Liver (tissue), 9 donors: ENCODE results near the gene CNIH1. TPM values are rescaled to one million over a fixed set of nuclear protein-coding genes. Genes with fewer than 3 reads are reported as not detected.
A peak's percentile ranks its signal among the peaks of the same experiment; 100 is the strongest.

Experiments
- DNase-seq: peaks from one replicate; pipeline ENCODE4 v3.0.0-alpha.2; 2017; ENCODE audit warnings: low spot score
- H3K27ac ChIP-seq, 2 donors: one replicate each; pipeline ENCODE4 v1.7.0; 2013; ENCODE audit warnings: inconsistent platforms in 2 of 2, low read length in 2 of 2, control low read depth in 1 of 2, low read depth in 1 of 2, mild to moderate bottlenecking in 1 of 2
- H3K27me3 ChIP-seq, 4 donors: one replicate each; pipeline versions ENCODE4 v1.6.1 to v1.7.0; 2013; ENCODE audit warnings: low read length in 3 of 4, inconsistent platforms in 1 of 4, mild to moderate bottlenecking in 1 of 4, moderate library complexity in 1 of 4; ENCODE audit not compliant: control insufficient read depth in 4 of 4, insufficient read depth in 4 of 4
- H3K36me3 ChIP-seq, 4 donors: one replicate each; pipeline versions ENCODE4 v1.6.1 to v1.7.0; 2013; ENCODE audit warnings: low read length in 3 of 4, mild to moderate bottlenecking in 3 of 4, low read depth in 1 of 4, moderate library complexity in 1 of 4; ENCODE audit not compliant: control insufficient read depth in 4 of 4, insufficient read depth in 3 of 4
- H3K4me1 ChIP-seq, 4 donors: one replicate each; pipeline versions ENCODE4 v1.6.1 to v1.7.0; 2013; ENCODE audit warnings: low read length in 3 of 4, mild to moderate bottlenecking in 3 of 4, moderate library complexity in 1 of 4; ENCODE audit not compliant: control insufficient read depth in 4 of 4, insufficient read depth in 4 of 4
- H3K4me3 ChIP-seq, 3 donors: one replicate each; pipeline versions ENCODE4 v1.6.1 to v1.7.0; 2013; ENCODE audit warnings: low read length in 3 of 3, control low read depth in 1 of 3, low read depth in 1 of 3, mild to moderate bottlenecking in 1 of 3
- H3K9ac ChIP-seq, 2 donors: one replicate each; pipeline ENCODE4 v1.7.0; 2013; ENCODE audit warnings: low read length in 2 of 2, mild to moderate bottlenecking in 2 of 2, moderate library complexity in 2 of 2, control low read depth in 1 of 2, low read depth in 1 of 2
- H3K9me3 ChIP-seq, 4 donors: one replicate each; pipeline versions ENCODE4 v1.6.1 to v1.7.0; 2013; ENCODE audit warnings: low read length in 3 of 4; ENCODE audit not compliant: control insufficient read depth in 4 of 4
- CTCF ChIP-seq: fragments of 150-350 bp; IDR thresholded peaks from 2 replicates; pipeline ENCODE4 v1.5.1; 2017; ENCODE audit warnings: improper control_type of control experiment, low read depth, low read length; ENCODE audit not compliant: missing input control
- EGR1 ChIP-seq, 2 donors: IDR thresholded peaks; 2 replicates each; pipeline ENCODE4 v1.6.1; 2016 to 2018; ENCODE audit warnings: antibody characterized with exemption in 2 of 2, low read depth in 2 of 2
- FOXA1 ChIP-seq: IDR thresholded peaks from 2 replicates; pipeline ENCODE4 v1.6.1; 2016; ENCODE audit warnings: antibody characterized with exemption
- FOXA2 ChIP-seq: IDR thresholded peaks from 2 replicates; pipeline ENCODE4 v1.6.1; 2016; ENCODE audit warnings: antibody characterized with exemption
- GABPA ChIP-seq, 2 donors: IDR thresholded peaks in 1 of 2; conservative IDR thresholded peaks in 1 of 2; 2 replicates each; pipeline ENCODE4 v1.6.1; 2016; ENCODE audit warnings: antibody characterized with exemption in 2 of 2, mild to moderate bottlenecking in 1 of 2, moderate library complexity in 1 of 2
- HNF4A ChIP-seq, 2 donors: conservative IDR thresholded peaks; 2 replicates each; pipeline ENCODE4 v1.6.1; 2016; ENCODE audit warnings: antibody characterized with exemption in 2 of 2, mild to moderate bottlenecking in 2 of 2
- HNF4G ChIP-seq: IDR thresholded peaks from 2 replicates; pipeline ENCODE4 v1.6.1; 2016; ENCODE audit warnings: antibody characterized with exemption
- JUND ChIP-seq, 2 donors: IDR thresholded peaks; 2 replicates each; pipeline ENCODE4 v1.6.1; 2016; ENCODE audit warnings: antibody characterized with exemption in 2 of 2
- MAX ChIP-seq: IDR thresholded peaks from 2 replicates; pipeline ENCODE4 v1.6.1; 2016; ENCODE audit warnings: antibody characterized with exemption
- NR2F2 ChIP-seq: IDR thresholded peaks from 2 replicates; pipeline ENCODE4 v1.6.1; 2016; ENCODE audit warnings: antibody characterized with exemption
- RAD21 ChIP-seq, 2 donors: IDR thresholded peaks; 2 replicates each; pipeline ENCODE4 v1.6.1; 2016; ENCODE audit warnings: antibody characterized with exemption in 2 of 2, mild to moderate bottlenecking in 2 of 2
- RXRA ChIP-seq, 2 donors: IDR thresholded peaks; 2 replicates each; pipeline ENCODE4 v1.6.1; 2017 to 2018; ENCODE audit warnings: antibody characterized with exemption in 2 of 2, mild to moderate bottlenecking in 1 of 2
- SP1 ChIP-seq: IDR thresholded peaks from 2 replicates; pipeline ENCODE4 v1.6.1; 2018; ENCODE audit warnings: antibody characterized with exemption, mild to moderate bottlenecking
- TAF1 ChIP-seq: conservative IDR thresholded peaks from 2 replicates; pipeline ENCODE4 v1.6.1; 2016; ENCODE audit warnings: antibody characterized with exemption, mild to moderate bottlenecking
- YY1 ChIP-seq: IDR thresholded peaks from 2 replicates; pipeline ENCODE4 v1.6.1; 2016; ENCODE audit warnings: antibody characterized with exemption, mild to moderate bottlenecking
- ZBTB33 ChIP-seq: IDR thresholded peaks from 2 replicates; pipeline ENCODE4 v1.6.1; 2016; ENCODE audit warnings: antibody characterized with exemption
- WGBS: extraction: QIAGEN DNeasy Blood & Tissue Kit; methylation state at CpG from one replicate; pipeline ENCODE4 v1.1.7; 2013; 5-methylcytosine and 5-hydroxymethylcytosine counted together
- polyA plus RNA-seq, 2 donors: library from polyadenylated mRNA; stranded (reverse) in 1 of 2; unstranded in 1 of 2; fragments of 200-250 nt in 1 of 2; fragments of >200 nt in 1 of 2; fragmentation: Nextera tagmentation in 1 of 2; extraction: Ambion mirVana in 1 of 2; gene quantifications; one replicate each; pipeline versions ENCODE4 v1.2.1 to v1.2.3, GENCODE V29; 2013 to 2015
- total RNA-seq, 2 donors: library from RNA; depleted of rRNA; stranded (reverse); fragments of >200 nt; gene quantifications; one replicate each; pipeline ENCODE4 v1.2.3, GENCODE V29; 2014
- TF ChIP-seq, protein P1 (sequence below): IDR thresholded peaks from 2 replicates; pipeline ENCODE4 v1.6.1; 2016; ENCODE audit warnings: antibody characterized with exemption
- TF ChIP-seq, protein P2 (sequence below): IDR thresholded peaks from 2 replicates; pipeline ENCODE4 v1.6.1; 2016; ENCODE audit warnings: antibody characterized with exemption, mild to moderate bottlenecking
- donor health status: healthy.
- donor health status: healthy.
- donor health status: healthy.
- donor health status: healthy.
- donor health status: healthy.

Gene CNIH1
- total RNA-seq, result 100 to 1,000 TPM in 1 of 2 donors, 10 to 100 TPM in 1; 33.9 to 102 TPM
- 100 to 1,000 TPM; 129 to 193 TPM for polyA plus RNA-seq

DNA sequence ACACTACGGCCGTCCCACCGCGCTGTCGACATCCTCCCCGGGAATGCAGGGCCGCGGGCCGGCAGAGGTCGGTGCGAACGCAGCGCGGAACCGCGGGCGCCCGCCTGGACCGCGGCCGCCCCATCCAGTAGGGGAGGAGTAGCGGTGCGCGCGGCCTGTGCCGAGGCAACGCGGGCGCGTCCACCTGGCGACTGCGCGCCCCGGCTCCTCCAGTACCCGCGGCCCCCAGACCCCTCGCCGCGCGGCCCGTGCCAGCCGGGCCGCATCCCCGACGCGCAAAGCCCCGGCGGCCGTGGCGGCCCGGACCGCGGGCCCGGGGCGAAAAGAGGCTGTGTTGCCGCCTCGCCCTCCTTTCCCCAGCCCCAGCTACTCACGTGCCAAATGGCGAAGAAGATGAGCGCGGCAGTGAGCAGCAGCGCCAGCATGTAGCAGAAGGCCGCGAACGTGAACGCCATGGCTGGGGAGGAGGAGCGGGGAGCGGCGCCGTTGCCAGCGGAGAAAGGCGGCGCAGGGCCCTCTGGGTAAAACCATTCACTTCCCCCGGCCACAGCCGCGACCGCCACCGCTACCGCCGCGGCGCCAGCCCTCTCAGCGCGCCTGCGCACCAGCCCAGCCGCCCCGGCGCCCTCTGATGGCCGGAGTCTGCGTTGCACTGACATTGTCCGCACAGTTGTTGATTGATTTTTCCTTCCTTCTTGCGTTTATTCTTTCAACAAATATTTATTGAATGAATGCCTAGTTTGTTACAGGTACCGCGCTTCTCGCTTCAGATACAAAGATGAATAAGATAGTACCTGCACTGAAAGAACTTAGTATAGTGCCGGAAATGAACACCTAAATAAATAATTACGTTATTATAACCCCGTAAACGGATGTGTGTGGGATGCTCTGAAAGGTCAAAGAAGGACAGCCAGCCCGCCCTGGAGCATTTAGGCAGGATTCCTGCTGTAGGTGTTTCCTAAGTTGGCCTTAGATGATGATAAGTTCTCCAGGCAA, at the start of gene CNIH1:
TSS of gene CNIH1 (minus strand) at position 502 of the 996 bp plus-strand sequence. CDS start at position 455, 47 bp downstream.
- H3K4me1 ChIP-seq, result peaks cover 5 to 18% (median 9%) of the 10 kb centered on the region in 4 donors
- peak within 1 kb of the TSS; percentile 70 to 99 (median 77) for H3K4me3 ChIP-seq
- H3K9me3 ChIP-seq, result no peaks in the 10 kb centered on the region
- H3K36me3 ChIP-seq, result no peaks in the 10 kb centered on the region
- DNase-seq, result peak; percentile 96
- no peaks in the 10 kb centered on the region for H3K27me3 ChIP-seq
- TF ChIP-seq MAX (no peak), ZBTB33 (no peak), FOXA2 (peak; percentile 41), JUND (IDR thresholded peaks at IDR 0.05) (peak in 1 of 2 donors; percentile 28), NR2F2 (no peak), YY1 (peak; percentile 62), RXRA (IDR thresholded peaks at IDR 0.05) (peak; percentile 65 to 71), EGR1 (IDR thresholded peaks at IDR 0.05; ENCODE audit: low read depth in 2 of 2) (no peak), HNF4A (conservative IDR thresholded peaks at IDR 0.05) (peak; percentile 17 to 35), SP1 (peak; percentile 61), CTCF (peak; percentile 98), HNF4G (no peak), RAD21 (IDR thresholded peaks at IDR 0.05) (peak; percentile 47 to 72), TAF1 (no peak), FOXA1 (no peak), GABPA (IDR thresholded peaks at IDR 0.05 in 1 of 2, conservative IDR thresholded peaks at IDR 0.05 in 1 of 2) (peak in 1 of 2 donors; percentile 25)
- TF ChIP-seq, protein P1, sequence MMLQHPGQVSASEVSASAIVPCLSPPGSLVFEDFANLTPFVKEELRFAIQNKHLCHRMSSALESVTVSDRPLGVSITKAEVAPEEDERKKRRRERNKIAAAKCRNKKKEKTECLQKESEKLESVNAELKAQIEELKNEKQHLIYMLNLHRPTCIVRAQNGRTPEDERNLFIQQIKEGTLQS, result no peak
- TF ChIP-seq, protein P2, sequence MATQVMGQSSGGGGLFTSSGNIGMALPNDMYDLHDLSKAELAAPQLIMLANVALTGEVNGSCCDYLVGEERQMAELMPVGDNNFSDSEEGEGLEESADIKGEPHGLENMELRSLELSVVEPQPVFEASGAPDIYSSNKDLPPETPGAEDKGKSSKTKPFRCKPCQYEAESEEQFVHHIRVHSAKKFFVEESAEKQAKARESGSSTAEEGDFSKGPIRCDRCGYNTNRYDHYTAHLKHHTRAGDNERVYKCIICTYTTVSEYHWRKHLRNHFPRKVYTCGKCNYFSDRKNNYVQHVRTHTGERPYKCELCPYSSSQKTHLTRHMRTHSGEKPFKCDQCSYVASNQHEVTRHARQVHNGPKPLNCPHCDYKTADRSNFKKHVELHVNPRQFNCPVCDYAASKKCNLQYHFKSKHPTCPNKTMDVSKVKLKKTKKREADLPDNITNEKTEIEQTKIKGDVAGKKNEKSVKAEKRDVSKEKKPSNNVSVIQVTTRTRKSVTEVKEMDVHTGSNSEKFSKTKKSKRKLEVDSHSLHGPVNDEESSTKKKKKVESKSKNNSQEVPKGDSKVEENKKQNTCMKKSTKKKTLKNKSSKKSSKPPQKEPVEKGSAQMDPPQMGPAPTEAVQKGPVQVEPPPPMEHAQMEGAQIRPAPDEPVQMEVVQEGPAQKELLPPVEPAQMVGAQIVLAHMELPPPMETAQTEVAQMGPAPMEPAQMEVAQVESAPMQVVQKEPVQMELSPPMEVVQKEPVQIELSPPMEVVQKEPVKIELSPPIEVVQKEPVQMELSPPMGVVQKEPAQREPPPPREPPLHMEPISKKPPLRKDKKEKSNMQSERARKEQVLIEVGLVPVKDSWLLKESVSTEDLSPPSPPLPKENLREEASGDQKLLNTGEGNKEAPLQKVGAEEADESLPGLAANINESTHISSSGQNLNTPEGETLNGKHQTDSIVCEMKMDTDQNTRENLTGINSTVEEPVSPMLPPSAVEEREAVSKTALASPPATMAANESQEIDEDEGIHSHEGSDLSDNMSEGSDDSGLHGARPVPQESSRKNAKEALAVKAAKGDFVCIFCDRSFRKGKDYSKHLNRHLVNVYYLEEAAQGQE, result peak; percentile 21
- H3K27ac ChIP-seq, result peak within 1 kb of the TSS; percentile 90 to 93
- under 1% methylated on average over 100 of the region's 100 CpGs for WGBS
- H3K9ac ChIP-seq, result peak within 1 kb of the TSS; percentile 92 to 98
